HCT116 (cell line): ENCODE measurements around the gene LEMD3. TPM values are rescaled to one million over a fixed set of nuclear protein-coding genes. Genes with fewer than 3 reads are reported as not detected.

ENCODE experiments used
- ATAC-seq: fragments of 200-7000 bp; cut with Tn5 transposase; 2 replicates; pipeline ENCODE4 v1.9.1; 2020; ENCODE audit warnings: mild to moderate bottlenecking, moderate library complexity
- BruUV-seq: library from RNA; stranded (reverse); fragments of 400-500 nt; replicated peaks from 2 replicates; lab custom pipeline; 2021; lab: Mats Ljungman, UMichigan
- CTCF ChIA-PET: fragments of 300-600 bp; sonication (Branson Sonifier 250); formaldehyde crosslinking; loops from one replicate; lab custom pipeline; 2021; ENCODE audit warnings: antibody characterized with exemption; lab: Charles Lee
- POLR2A ChIA-PET: fragments of 300-600, 350-600 bp; sonication (Branson Sonifier 250); formaldehyde crosslinking; loops from one replicate; lab custom pipeline; 2021; ENCODE audit warnings: antibody characterized with exemption; lab: Charles Lee
- RAD21 ChIA-PET, 2 experiments: fragments of 300-600 bp; sonication (Branson Sonifier 250); formaldehyde crosslinking; loops; one replicate each; lab custom pipeline; 2023; ENCODE audit warnings: low total read pairs in 2 of 2; ENCODE audit not compliant: uncharacterized antibody in 2 of 2, unreplicated experiment in 2 of 2, low non-redundant PET in 1 of 2; lab: Charles Lee
- DNase-seq: peaks from one replicate; pipeline ENCODE4 v3.0.0-alpha.2; 2010; ENCODE audit warnings: low read depth, low spot score
- H2AFZ ChIP-seq: fragments of 200-600 bp; shearing (Covaris generic), sonication (generic); 2 replicates; pipeline ENCODE4 v1.6.1; 2017; ENCODE audit warnings: low read depth, mixed run types, mixed read lengths, antibody characterized with exemption, low read length; ENCODE audit not compliant: poor library complexity, severe bottlenecking
- H3K27ac ChIP-seq: 2 replicates; pipeline ENCODE4 v1.5.1; 2012; ENCODE audit warnings: low read depth, low read length
- H3K27me3 ChIP-seq: fragments of 200-600 bp; sonication (generic); 2 replicates; pipeline ENCODE4 v1.6.1; 2016; ENCODE audit warnings: mixed run types, low read length, mixed read lengths; ENCODE audit not compliant: insufficient read depth
- H3K36me3 ChIP-seq, 2 experiments: fragments of 200-500 bp in 1 of 2; fragments of 200-600 bp in 1 of 2; sonication (Bioruptor generic) in 1 of 2; sonication (generic) in 1 of 2; 2 replicates each; pipeline versions ENCODE4 v1.5.1 to v1.6.1; 2014 to 2016; ENCODE audit warnings: low read length in 2 of 2, inconsistent platforms in 1 of 2, mixed read lengths in 1 of 2, mixed run types in 1 of 2; ENCODE audit not compliant: insufficient read depth in 2 of 2, control insufficient read depth in 1 of 2
- H3K4me1 ChIP-seq, 2 experiments: fragments of 200-600 bp in 1 of 2; sonication (generic) in 1 of 2; 2 replicates each; pipeline versions ENCODE4 v1.5.1 to v1.6.1; 2012 to 2017; ENCODE audit warnings: low read length in 2 of 2, inconsistent platforms in 1 of 2, mild to moderate bottlenecking in 1 of 2, mixed read lengths in 1 of 2, mixed run types in 1 of 2, moderate library complexity in 1 of 2; ENCODE audit not compliant: insufficient read depth in 2 of 2, control insufficient read depth in 1 of 2
- H3K4me2 ChIP-seq: fragments of 200-600 bp; sonication (generic); 2 replicates; pipeline ENCODE4 v1.6.1; 2017; ENCODE audit warnings: mixed run types, low read length, mixed read lengths
- H3K4me3 ChIP-seq, 2 experiments: fragments of 200-600 bp in 1 of 2; sonication (generic) in 1 of 2; replicated peaks in 1 of 2; 2 replicates each; pipeline ENCODE4 v1.5.1; 2011 to 2016; ENCODE audit warnings: low read length in 2 of 2, control low read depth in 1 of 2, low read depth in 1 of 2, mild to moderate bottlenecking in 1 of 2, mixed read lengths in 1 of 2, mixed run types in 1 of 2
- H3K79me2 ChIP-seq: fragments of 200-600 bp; sonication (generic); 2 replicates; pipeline ENCODE4 v1.6.1; 2017; ENCODE audit warnings: mild to moderate bottlenecking, mixed run types, low read length, moderate library complexity, mixed read lengths; ENCODE audit not compliant: insufficient read depth
- H3K9ac ChIP-seq: fragments of 200-600 bp; sonication (generic); 2 replicates; pipeline ENCODE4 v1.6.1; 2016; ENCODE audit warnings: low read length, mixed read lengths
- H3K9me2 ChIP-seq: fragments of 200-600 bp; sonication (generic), shearing (Covaris generic); 2 replicates; pipeline ENCODE4 v1.6.1; 2017; ENCODE audit warnings: mixed run types, mild to moderate bottlenecking, moderate library complexity; ENCODE audit not compliant: insufficient read depth
- H3K9me3 ChIP-seq, 2 experiments: fragments of 200-500 bp in 1 of 2; fragments of 200-600 bp in 1 of 2; sonication (Bioruptor generic) in 1 of 2; sonication (generic) in 1 of 2; 2 replicates each; pipeline ENCODE4 v1.6.1; 2014 to 2017; ENCODE audit warnings: low read length in 2 of 2, mixed read lengths in 2 of 2, inconsistent platforms in 1 of 2, low read depth in 1 of 2, mild to moderate bottlenecking in 1 of 2, mixed run types in 1 of 2, moderate library complexity in 1 of 2; ENCODE audit not compliant: control insufficient read depth in 1 of 2, insufficient read depth in 1 of 2
- H4K20me1 ChIP-seq: fragments of 200-600 bp; sonication (generic), shearing (Covaris generic); 2 replicates; pipeline ENCODE4 v1.6.1; 2017; ENCODE audit warnings: mixed run types, mild to moderate bottlenecking, moderate library complexity; ENCODE audit not compliant: insufficient read depth
- CBX3 ChIP-seq: IDR thresholded peaks from 2 replicates; pipeline ENCODE4 v1.6.1; 2012; ENCODE audit warnings: low read depth
- CEBPB ChIP-seq: IDR thresholded peaks from 2 replicates; pipeline ENCODE4 v1.6.1; 2012; ENCODE audit warnings: low read depth
- EGR1 ChIP-seq: IDR thresholded peaks from 2 replicates; pipeline ENCODE4 v1.6.1; 2012; ENCODE audit warnings: low read depth
- ELF1 ChIP-seq: IDR thresholded peaks from 2 replicates; pipeline ENCODE4 v1.6.1; 2012; ENCODE audit warnings: low read depth, borderline replicate concordance
- EZH2 ChIP-seq: fragments of 200-600 bp; sonication (generic); IDR thresholded peaks from 2 replicates; pipeline ENCODE4 v1.6.1; 2017; ENCODE audit warnings: antibody characterized with exemption, mixed run types
- EZH2phosphoT487 ChIP-seq: fragments of 200-600 bp; IDR thresholded peaks from 2 replicates; pipeline ENCODE4 v1.6.1; 2018; ENCODE audit warnings: antibody characterized with exemption, borderline replicate concordance
- FOSL1 ChIP-seq: IDR thresholded peaks from 2 replicates; pipeline ENCODE4 v1.6.1; 2012; ENCODE audit warnings: low read depth
- POLR2A ChIP-seq: IDR thresholded peaks from 2 replicates; pipeline ENCODE4 v1.7.0; 2011; ENCODE audit warnings: borderline replicate concordance; ENCODE audit not compliant: insufficient read depth, insufficient read length; ENCODE audit errors: extremely low read depth
- POLR2AphosphoS5 ChIP-seq: IDR thresholded peaks from 2 replicates; pipeline ENCODE4 v1.6.1; 2011; ENCODE audit warnings: mild to moderate bottlenecking, low read depth, low read length, moderate library complexity
- RAD21 ChIP-seq: IDR thresholded peaks from 2 replicates; pipeline ENCODE4 v1.6.1; 2012; ENCODE audit warnings: low read depth, mild to moderate bottlenecking
- SIN3A ChIP-seq: IDR thresholded peaks from 2 replicates; pipeline ENCODE4 v1.6.1; 2012; ENCODE audit warnings: low read depth
- SP1 ChIP-seq: IDR thresholded peaks from 2 replicates; pipeline ENCODE4 v1.6.1; 2012; ENCODE audit warnings: low read depth
- SRF ChIP-seq: IDR thresholded peaks from 2 replicates; pipeline ENCODE4 v1.6.1; 2012; ENCODE audit warnings: low read depth
- TCF7L2 ChIP-seq: IDR thresholded peaks from 2 replicates; pipeline ENCODE4 v1.7.0; 2011; ENCODE audit warnings: borderline replicate concordance, inconsistent platforms; ENCODE audit not compliant: insufficient read depth, insufficient read length; ENCODE audit errors: extremely low read depth
- YY1 ChIP-seq: IDR thresholded peaks from 2 replicates; pipeline ENCODE4 v1.6.1; 2011; ENCODE audit warnings: low read length, low read depth, moderate library complexity, mild to moderate bottlenecking; ENCODE audit not compliant: insufficient replicate concordance; ENCODE audit errors: extremely low read depth
- ZFX ChIP-seq: fragments of 450-650 bp; IDR thresholded peaks from 2 replicates; pipeline ENCODE4 v1.6.1; 2017
- ZNF274 ChIP-seq: fragments of 200-500 bp; sonication (Bioruptor generic); IDR thresholded peaks from 2 replicates; pipeline ENCODE4 v1.6.1; 2014; ENCODE audit warnings: mild to moderate bottlenecking, low read depth, low read length, inconsistent platforms
- intact Hi-C: fragments of 100-400 bp; cut with micrococcal nuclease; formaldehyde crosslinking; loops from 2 replicates; pipeline ENCODE4 v1.10.0; 2022
- total RNA-seq: library from RNA; stranded (reverse); gene quantifications from one replicate; pipeline ENCODE4 v1.2.1, GENCODE V29; 2021; ENCODE audit not compliant: unreplicated experiment
- TF ChIP-seq, protein P1 (sequence below), 3 experiments: fragments of 200-600 bp in 1 of 3; sonication (generic) in 1 of 3; IDR thresholded peaks in 2 of 3; conservative IDR thresholded peaks in 1 of 3; 2 replicates each; pipeline ENCODE4 v1.5.1; 2012 to 2017; ENCODE audit warnings: low read depth in 2 of 3, low read length in 2 of 3, antibody characterized with exemption in 1 of 3, borderline replicate concordance in 1 of 3, control low read depth in 1 of 3, mild to moderate bottlenecking in 1 of 3, mixed read lengths in 1 of 3, mixed run types in 1 of 3, moderate library complexity in 1 of 3; ENCODE audit not compliant: insufficient read depth in 1 of 3
- TF ChIP-seq, protein P2 (sequence below): IDR thresholded peaks from 2 replicates; pipeline ENCODE4 v1.6.1; 2012
- TF ChIP-seq, protein P3 (sequence below): IDR thresholded peaks from 2 replicates; pipeline ENCODE4 v1.6.1; 2011; ENCODE audit warnings: mild to moderate bottlenecking, low read length, moderate library complexity; ENCODE audit not compliant: insufficient replicate concordance; ENCODE audit errors: extremely low read depth

Gene LEMD3
- total RNA-seq, 1 experiment from 2014 or later = 28.7 TPM

DNA sequence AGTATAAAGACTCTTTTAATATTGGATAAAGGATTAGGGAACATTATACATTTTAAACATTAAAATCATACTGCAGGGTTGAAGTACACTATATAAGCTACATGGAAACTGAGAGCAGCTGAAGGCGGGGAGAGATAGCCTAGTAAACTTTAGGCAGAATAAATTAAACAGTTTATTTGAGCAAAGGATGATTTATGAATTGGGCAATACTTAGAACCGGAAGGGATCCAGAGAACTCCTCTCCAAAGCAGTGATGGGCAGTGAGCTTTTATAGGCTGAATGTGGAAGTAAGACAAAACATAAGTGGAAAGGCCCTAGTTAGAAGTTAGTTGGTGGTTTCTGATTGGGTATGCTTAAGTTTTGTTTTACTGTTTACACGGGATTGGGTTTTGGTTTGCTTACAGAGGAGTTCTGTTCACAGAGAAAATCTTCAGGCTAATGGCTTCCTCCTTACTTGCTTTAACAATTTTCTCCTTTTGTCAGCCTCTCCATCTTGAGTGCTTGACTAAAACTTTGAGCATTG, 18.9 kb downstream of the LEMD3 start:
- ChIA-PET CTCF (no interaction called here), POLR2A (no interaction called here), RAD21 (no interaction called here)
- no peaks in the 10 kb centered on the region for H3K9me2 ChIP-seq
- peaks cover 17% of the 10 kb centered on the region; the same call in 1 of the 2 replicates for H4K20me1 ChIP-seq
- H3K27ac ChIP-seq = no peak overlapping the region
- H2AFZ ChIP-seq = no peak overlapping the region
- TF ChIP-seq CEBPB = no peak
- no peak for TF ChIP-seq ZFX
- no peak for TF ChIP-seq POLR2AphosphoS5
- no peak for TF ChIP-seq SIN3A
- TF ChIP-seq, protein P1, sequence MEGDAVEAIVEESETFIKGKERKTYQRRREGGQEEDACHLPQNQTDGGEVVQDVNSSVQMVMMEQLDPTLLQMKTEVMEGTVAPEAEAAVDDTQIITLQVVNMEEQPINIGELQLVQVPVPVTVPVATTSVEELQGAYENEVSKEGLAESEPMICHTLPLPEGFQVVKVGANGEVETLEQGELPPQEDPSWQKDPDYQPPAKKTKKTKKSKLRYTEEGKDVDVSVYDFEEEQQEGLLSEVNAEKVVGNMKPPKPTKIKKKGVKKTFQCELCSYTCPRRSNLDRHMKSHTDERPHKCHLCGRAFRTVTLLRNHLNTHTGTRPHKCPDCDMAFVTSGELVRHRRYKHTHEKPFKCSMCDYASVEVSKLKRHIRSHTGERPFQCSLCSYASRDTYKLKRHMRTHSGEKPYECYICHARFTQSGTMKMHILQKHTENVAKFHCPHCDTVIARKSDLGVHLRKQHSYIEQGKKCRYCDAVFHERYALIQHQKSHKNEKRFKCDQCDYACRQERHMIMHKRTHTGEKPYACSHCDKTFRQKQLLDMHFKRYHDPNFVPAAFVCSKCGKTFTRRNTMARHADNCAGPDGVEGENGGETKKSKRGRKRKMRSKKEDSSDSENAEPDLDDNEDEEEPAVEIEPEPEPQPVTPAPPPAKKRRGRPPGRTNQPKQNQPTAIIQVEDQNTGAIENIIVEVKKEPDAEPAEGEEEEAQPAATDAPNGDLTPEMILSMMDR (IDR thresholded peaks at IDR 0.05 in 2 of 3, conservative IDR thresholded peaks at IDR 0.05 in 1 of 3; ENCODE audit: borderline replicate concordance in 1 of 3, insufficient read depth in 1 of 3, low read depth in 2 of 3, low read length in 2 of 3) = no peak
- no peak for TF ChIP-seq POLR2A
- TF ChIP-seq SP1 = no peak
- TF ChIP-seq, protein P2, sequence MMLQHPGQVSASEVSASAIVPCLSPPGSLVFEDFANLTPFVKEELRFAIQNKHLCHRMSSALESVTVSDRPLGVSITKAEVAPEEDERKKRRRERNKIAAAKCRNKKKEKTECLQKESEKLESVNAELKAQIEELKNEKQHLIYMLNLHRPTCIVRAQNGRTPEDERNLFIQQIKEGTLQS = no peak
- TF ChIP-seq EZH2 = no peak
- no peak for TF ChIP-seq EGR1
- no peak for TF ChIP-seq EZH2phosphoT487
- TF ChIP-seq SRF = no peak
- no peak for TF ChIP-seq CBX3
- no peak for TF ChIP-seq ELF1
- no peak for TF ChIP-seq TCF7L2
- no peak for TF ChIP-seq YY1
- TF ChIP-seq, protein P3, sequence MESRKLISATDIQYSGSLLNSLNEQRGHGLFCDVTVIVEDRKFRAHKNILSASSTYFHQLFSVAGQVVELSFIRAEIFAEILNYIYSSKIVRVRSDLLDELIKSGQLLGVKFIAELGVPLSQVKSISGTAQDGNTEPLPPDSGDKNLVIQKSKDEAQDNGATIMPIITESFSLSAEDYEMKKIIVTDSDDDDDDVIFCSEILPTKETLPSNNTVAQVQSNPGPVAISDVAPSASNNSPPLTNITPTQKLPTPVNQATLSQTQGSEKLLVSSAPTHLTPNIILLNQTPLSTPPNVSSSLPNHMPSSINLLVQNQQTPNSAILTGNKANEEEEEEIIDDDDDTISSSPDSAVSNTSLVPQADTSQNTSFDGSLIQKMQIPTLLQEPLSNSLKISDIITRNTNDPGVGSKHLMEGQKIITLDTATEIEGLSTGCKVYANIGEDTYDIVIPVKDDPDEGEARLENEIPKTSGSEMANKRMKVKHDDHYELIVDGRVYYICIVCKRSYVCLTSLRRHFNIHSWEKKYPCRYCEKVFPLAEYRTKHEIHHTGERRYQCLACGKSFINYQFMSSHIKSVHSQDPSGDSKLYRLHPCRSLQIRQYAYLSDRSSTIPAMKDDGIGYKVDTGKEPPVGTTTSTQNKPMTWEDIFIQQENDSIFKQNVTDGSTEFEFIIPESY = no peak
- no peak for TF ChIP-seq ZNF274
- no peak for TF ChIP-seq FOSL1
- TF ChIP-seq RAD21 = no peak
- TF ChIP-seq, all 23 proteins: peak for 0
- ATAC-seq (no peak), DNase-seq (no peak)
- Histone ChIP-seq H3K36me3 (no peaks in the 10 kb centered on the region), H3K9me3 (no peaks in the 10 kb centered on the region), H3K4me1 (no peaks in the 10 kb centered on the region), H3K4me3 (no peak overlapping the region), H3K4me2 (no peak overlapping the region), H3K27me3 (no peaks in the 10 kb centered on the region), H3K79me2 (peaks cover 100% of the 10 kb centered on the region), H3K9ac (no peak overlapping the region)
- intact Hi-C loops = no loop called here
- no TSS peak for BruUV-seq
